Skin epidermis (tissue), 12 donors: ENCODE measurements around the gene ADAMTS12.

ENCODE experiments used
- H3K27ac ChIP-seq, 21 experiments: fragments of 200-600 bp; sonication (generic) in 11 of 21; one replicate each; pipeline ENCODE4 v1.5.0; 2020; ENCODE audit warnings: mild to moderate bottlenecking in 3 of 21, inconsistent platforms in 2 of 21, moderate library complexity in 2 of 21
- H3K4me3 ChIP-seq, 7 experiments: fragments of 200-600 bp; sonication (generic) in 2 of 7; one replicate each; pipeline ENCODE4 v1.5.0; 2020; ENCODE audit warnings: inconsistent platforms in 2 of 7, mild to moderate bottlenecking in 2 of 7, moderate library complexity in 1 of 7

Gene ADAMTS12

DNA sequence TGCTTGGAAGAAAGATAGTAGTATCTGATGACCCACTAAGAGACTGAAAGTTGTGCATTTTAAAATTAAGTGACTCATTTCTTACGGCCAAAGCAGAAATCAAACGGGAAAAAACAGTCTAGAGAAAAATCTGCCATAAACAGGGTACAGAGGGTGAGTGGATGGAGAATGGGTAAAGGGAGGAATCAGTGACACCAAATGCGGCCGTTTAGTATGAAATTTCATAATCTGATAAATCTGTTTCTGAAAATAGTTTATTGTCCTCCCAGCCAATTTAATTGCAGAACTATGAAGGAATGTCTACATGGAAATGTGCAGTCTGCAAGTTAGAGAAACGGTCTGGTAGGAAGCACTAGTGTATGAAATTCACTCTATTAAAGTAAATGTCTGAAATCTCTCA, 39.5 kb downstream of the ADAMTS12 start:
- Histone ChIP-seq H3K27ac (peak overlapping the region in 8 of 21 experiments; percentile 5 to 81 (median 20)), H3K4me3 (no peak overlapping the region)

DNA sequence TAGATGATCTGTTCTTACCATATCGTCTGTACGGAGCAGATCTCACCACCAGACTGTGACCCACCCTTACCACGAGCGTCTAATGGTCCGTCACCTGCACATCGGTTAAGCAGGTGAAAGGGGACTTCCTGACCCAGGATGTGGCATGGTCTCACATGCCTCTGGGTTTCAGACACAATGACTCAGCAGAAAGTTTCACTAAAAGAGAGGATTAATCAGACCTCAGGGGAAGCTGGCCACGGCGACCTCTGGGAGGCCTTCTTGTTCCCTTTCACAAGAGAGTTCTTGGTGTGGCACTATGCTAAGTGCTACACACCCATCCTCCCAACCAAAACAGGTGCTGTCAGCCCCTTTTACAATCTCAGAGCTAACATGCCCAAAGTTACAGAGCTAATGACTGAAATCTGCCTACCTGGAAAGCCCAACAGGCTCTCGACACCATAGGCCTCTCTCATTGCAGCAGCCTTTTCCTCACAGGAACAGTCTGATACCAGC, 41.6 kb downstream of the ADAMTS12 start:
- Histone ChIP-seq H3K4me3 (no peak overlapping the region), H3K27ac (peak overlapping the region in 2 of 21 experiments; percentile 7 to 81)

DNA sequence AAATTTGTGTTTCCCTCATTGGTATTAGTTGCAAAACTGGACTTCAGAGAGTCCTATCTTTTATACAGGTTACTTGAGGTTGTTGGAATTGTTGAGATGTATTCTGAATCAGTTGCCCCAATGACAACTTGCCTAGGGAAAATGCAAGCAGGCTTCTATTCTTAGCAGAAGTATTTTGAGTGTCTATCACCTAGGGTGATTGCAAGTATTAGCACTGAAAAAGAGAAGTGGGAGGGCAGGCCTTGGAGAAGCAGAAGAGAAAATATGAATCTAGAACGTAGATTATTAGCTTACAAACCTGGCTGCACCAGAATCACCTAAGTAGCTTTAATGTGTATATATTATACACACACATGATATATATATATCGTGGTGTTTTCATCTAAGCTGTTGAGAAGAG, 43.2 kb downstream of the ADAMTS12 start:
- H3K27ac ChIP-seq, result no peak overlapping the region
- H3K4me3 ChIP-seq, result no peak overlapping the region

DNA sequence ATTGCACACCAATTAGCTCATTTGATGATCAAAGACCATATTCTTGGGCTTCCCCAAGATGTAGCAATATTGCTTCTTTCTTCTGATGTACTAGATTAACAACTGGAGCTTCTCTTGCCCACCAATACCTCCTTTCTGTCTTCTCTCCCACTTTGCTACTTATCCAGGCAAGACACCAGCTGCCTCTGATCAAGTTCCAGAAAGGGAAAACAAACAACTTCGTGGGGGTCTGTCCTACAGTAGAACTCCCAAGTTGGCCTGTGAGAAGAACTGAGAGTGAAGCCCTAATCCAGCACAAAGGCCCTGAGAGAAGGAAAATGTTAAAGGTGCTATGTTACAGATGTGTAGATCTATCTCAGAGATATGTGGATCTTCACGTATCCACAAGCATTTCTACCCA, 44.9 kb downstream of the ADAMTS12 start:
- Histone ChIP-seq H3K4me3 (no peak overlapping the region), H3K27ac (no peak overlapping the region)

DNA sequence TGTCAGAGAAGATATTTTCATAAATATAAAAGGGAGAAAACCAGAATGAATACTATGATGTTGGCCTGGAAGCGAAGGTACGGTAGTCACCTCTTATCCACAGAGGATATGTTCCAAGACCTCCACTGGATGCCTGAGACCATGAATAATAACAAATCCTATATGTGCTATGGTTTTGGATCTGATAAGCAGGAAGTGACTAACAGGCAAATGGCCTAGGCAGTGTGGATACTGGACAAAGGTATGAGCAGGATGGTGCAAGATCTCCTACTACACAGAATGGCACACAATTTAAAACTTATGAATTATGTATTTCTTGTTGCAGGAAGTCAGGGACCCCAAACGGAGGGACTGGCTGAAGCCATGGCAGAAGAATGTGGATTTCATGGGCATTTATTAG, 48.2 kb downstream of the ADAMTS12 start:
- Histone ChIP-seq H3K4me3 (no peak overlapping the region), H3K27ac (no peak overlapping the region)

DNA sequence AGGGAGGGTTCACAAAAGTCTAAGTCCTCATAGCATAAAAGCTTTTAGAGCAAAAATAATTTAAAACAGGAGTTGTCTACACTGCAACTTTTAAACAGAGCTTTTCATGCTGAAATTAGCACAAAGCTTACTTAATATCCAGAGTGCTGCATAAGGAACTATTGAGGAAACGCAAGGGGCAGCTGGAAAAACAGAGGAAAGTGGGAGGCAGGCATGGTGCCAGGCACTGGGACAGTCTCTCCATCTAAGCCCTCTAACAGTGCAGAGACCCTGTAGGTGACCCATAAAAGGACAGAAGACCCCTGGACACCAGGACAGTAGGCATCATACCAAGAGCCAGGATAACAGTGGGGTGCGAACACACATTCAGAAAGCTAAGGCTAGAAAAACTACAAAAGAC, 49.3 kb downstream of the ADAMTS12 start:
- Histone ChIP-seq H3K4me3 (no peak overlapping the region), H3K27ac (no peak overlapping the region)

DNA sequence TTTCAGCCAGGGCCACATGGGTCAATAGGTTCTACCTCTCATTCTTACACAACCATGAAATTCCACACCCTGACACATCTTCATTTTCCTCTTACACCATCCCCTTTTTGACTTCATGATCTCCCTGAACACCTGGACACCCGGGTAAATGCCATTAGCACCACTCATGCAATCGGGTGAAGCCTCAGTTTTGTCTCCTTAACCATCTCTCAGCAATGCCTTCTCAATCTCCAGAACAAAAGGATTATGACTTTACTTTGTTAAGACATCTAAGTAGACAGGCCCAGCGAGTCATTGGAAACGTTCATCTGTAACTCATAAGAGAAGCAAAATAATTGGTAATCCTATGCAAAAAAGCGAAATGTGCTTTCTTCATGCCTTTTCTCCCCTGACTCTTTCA, 49.9 kb downstream of the ADAMTS12 start:
- Histone ChIP-seq H3K27ac (no peak overlapping the region), H3K4me3 (no peak overlapping the region)

DNA sequence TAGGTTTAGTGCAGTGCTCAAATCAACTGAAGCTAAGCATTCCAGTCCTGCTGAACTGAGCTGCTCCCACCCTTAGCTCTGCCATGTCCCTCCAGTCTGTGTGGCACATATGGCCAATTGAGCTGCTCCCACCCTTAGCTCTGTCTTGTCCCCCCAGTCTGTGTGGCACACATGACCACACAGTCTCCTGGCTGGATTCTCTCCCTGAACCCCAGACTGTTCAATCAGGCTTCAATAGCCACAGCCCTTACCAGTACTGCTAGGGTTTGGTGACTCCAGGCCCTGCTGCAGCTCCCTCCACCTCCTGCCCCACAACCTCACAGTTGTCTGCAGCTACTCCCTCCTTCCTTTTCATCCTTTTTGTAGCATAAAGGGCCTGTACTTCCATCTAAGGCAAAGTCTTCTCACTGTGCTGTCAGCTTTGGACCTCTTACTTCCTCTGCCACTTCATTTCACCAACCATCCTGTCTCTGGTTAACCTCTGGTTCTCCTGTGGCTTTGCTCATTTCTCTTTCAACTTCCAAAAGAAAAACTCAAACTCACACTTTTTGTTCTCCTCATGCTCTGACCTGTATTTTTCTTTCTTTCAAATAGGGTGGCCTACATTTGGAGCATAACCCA, 50.8 kb downstream of the ADAMTS12 start:
- Histone ChIP-seq H3K27ac (no peak overlapping the region), H3K4me3 (no peak overlapping the region)

DNA sequence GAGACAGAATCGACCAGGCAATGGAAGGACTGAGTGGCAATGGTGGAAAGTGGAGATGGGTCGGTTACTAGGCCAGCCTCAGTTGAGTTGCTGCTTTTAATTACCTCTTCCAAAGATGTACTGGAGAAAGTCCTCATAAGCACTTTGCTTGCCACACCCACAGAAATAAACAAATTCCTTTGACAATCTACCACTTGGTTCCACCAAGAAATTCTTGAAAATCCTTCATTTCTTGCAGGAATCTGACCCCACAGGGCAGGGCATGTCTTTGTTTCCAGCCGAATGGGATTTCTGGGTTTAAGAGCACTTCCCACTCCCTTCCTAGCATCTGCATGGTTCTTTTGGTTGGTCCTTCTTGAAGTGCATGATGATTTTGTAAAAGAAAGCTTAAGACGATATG, 54.5 kb downstream of the ADAMTS12 start:
- Histone ChIP-seq H3K4me3 (no peak overlapping the region), H3K27ac (no peak overlapping the region)

DNA sequence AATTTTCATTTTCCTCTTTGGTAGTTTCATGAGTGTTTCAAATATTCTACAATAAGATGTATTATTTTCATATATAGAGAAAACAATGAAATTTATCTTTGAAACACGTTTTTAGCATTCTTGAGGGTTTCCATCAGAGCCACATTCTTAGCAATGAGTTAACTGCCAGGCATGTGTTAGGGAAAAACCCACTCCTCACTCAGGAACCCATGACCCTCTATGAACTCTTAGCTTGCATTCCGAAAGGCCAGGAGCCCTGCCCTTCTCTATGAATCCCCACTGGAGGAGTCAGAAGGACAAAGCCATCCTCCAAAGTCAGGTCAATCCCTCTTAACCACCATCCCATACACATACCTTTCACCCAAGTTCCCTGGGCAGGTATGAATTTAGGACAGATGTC, 57.5 kb downstream of the ADAMTS12 start:
- H3K4me3 ChIP-seq, result no peak overlapping the region
- peak overlapping the region in 1 of 21 experiments; percentile 1 for H3K27ac ChIP-seq

DNA sequence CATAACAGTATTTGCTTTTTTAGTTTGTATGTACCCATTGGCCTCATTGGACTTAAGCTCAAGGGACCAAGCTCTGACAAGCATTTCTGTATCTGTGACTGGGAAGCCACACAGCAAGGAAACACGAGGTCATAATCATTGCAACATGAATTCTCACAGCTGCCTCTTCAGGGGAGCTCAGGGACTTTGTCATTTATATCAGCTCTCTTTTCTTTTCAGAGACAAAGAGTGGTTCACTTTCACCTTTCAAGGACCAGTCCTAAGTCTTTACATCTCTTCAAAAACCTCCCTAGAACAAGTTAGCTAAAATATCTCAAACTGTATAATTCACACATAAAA, 58.6 kb downstream of the ADAMTS12 start:
- H3K4me3 ChIP-seq, result no peak overlapping the region
- H3K27ac ChIP-seq, result peak overlapping the region in 1 of 21 experiments; percentile 1

DNA sequence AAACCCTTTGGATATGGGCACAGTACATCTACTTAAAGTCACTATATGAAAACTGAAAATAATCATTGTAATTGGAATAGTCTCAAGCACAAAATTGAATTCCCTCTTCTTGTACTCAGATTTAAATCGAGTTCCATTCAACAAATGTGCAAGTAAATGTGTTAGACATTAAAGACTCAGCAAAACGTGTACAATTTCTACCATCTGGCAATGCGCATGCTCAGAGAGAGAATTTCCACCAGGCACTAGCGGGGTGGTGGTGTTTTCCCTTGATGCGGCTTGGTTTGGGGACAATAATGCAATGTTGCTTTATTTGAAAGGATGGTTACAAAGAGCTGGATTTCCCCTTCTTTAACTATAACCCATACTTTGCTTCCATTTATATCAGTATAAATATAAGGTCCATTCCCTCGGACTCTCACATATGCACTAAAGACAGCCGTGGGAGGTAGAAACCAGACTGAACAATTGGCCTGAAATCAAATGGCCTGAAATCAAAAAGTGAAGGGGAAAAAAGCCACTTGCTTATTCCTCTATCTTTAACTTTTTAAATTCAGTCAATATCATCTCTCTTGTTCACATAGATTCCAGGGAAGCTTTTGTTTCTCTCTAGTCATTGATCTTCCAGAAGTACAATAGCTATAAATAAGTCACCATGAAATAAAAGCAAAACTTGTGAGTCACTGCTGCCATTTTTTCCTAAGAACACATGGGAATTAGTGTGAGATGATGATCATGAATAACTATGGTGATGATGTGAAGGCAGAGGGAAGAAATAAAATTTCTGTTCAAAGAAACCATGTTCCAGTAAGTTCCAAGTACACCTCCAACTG, 59.2 kb downstream of the ADAMTS12 start:
- Histone ChIP-seq H3K4me3 (no peak overlapping the region), H3K27ac (peak overlapping the region in 2 of 21 experiments; percentile 11 to 22)

DNA sequence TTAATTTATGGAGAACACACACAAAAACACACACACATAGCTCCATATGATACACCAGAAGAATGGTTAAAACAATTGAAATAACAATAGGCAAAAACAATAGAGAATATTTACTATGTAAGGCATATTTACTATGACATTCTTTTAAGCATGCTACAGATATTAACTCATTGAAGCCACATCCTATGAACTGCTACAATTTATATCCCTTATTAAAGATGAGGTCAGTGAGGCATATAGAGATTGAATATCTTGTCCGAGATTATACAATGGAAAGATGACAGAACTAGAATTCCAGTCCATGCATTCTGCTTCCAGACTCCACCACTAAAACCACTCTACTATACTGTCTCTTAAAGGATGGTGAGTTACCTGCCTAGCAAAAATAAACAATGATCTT, 60.7 kb downstream of the ADAMTS12 start:
- H3K27ac ChIP-seq, result no peak overlapping the region
- H3K4me3 ChIP-seq, result no peak overlapping the region

DNA sequence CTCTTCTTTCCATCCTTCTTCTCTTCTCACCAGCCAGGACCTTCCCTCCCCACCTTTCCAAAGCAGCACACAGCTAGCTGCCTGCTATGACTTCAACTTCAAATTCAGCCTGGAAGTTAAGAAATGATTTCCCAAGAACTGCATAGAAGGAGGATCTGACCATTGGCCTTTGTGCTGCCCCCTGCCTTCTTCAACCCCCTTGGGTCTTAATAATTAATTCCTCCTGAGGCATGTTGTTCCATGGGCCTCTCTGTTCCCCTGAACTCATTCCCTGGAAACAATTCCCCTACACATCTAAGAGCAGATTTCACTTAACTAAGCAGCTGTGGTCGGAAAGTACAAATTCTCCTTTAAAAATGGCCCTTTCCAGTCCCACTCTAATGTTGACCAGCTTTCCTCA, 62.4 kb downstream of the ADAMTS12 start:
- H3K27ac ChIP-seq, result peak overlapping the region in 4 of 21 experiments; percentile 3 to 47 (median 38)
- H3K4me3 ChIP-seq, result no peak overlapping the region

DNA sequence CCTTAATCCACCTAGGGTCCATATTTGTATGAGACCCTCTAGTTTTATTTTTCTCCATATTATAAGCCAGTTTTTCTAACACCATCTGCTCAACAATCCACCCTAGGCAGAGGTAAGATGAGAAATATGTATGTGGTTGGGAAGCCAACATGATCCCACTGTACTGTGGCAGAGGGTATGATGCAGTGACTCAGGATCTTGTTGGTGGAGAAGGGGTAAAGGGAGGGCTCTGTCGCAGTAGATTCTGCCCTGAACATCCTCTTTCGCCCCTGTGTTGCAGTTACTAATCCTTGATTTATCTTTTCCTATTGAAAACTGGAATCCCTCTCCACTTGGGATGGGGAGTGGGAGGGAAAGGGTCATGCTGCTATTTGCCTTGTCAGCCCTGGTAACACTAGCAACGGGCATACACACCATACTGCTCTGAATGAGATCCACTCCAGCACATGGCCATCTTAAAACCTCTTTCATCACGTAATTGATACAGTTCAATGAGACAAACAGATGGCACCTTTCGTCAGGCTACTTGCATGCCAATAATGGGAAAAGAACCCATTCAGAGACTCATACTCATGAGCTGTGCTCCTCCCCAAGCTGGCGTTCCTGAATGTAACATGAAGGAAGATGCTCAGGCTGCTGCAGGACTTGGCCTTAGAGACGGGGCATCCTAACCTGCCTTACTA, 63.0 kb downstream of the ADAMTS12 start:
- H3K27ac ChIP-seq, result peak overlapping the region in 4 of 21 experiments; percentile 4 to 47 (median 30)
- H3K4me3 ChIP-seq, result no peak overlapping the region

DNA sequence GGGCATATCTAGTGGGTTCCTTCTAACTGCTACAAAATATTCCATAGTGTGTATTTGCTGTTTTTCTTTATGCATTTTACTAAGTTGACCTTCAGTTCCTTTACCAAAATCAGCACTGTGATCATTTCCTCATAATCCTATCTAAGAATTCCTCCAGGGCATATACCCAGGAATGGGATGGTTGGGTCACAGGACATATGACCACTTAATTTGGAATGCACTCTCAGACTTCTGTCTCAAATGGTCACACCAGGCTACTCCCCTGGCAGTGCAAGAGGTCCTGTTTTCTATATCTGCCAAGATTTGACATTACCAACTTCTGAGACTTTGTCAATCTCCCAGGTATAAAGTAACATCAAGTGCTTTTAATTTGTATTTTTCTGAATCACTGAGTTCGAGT, 63.9 kb downstream of the ADAMTS12 start:
- H3K27ac ChIP-seq, result peak overlapping the region in 1 of 21 experiments; percentile 18
- H3K4me3 ChIP-seq, result no peak overlapping the region

DNA sequence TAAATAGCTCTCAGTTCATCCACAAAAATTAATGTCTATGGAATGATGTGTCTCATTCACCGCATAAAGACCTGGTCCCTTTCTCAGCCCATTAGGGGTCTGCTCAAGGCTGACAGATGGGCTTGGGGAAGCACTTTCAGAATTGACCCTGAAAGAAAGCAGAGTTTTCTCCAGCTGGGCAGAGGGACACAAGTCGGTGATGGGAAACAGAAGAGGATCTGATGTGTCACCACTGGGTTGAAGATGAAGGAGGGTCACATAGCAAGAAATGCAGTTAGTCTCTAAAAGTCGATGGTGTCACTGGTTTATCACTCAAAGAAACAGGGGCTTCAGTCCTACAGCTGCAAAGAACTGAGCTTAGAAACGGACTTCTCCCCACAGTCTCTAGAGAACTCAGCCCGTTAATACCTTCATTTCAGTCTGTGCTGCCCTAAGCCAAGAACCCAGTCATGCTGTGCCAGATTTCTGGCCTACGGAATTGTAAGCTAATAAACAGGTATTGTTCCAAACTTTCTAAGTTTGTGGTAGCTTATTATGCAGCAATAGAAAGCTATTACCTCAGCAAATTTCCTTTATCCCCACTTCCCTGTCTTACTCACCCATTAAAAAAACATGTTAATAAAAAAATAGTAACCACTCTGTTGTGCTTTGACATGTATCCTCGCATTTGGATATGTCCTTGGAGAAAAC, 64.6 kb downstream of the ADAMTS12 start:
- Histone ChIP-seq H3K27ac (no peak overlapping the region), H3K4me3 (no peak overlapping the region)

DNA sequence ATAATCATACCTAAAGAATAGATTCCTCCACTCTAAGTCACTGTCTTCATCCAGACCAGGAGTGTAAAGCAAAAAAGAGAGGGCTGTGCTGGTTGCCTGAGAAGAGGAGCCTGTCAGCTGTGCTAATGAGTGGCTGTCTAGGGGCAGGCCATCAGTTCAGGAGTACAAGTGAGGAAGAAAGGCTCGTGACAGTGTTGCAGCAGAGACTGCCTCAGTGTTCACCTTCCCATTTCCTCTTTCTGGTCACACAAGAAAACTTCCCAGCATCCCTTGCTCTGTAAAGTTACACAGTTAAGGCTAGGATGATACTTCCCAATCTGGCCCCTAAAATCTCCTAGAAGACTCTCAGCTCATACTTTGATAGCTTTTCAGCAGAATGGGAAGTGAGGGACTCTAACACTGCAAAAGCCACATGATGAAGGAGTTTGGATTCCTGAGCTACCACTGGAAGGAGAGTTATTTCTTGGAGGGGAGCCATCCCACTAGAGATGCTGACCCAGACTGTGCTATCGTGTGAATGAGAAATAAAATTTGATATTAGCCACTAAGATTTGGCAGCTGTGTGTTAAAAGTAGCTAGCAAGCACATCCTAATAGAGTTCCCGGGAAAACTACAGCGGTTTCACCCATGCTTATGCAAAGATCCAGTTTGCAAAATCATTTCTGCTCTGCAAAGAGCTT, 67.1 kb downstream of the ADAMTS12 start:
- Histone ChIP-seq H3K27ac (peak overlapping the region in 5 of 21 experiments; percentile 31 to 65 (median 52)), H3K4me3 (no peak overlapping the region)

DNA sequence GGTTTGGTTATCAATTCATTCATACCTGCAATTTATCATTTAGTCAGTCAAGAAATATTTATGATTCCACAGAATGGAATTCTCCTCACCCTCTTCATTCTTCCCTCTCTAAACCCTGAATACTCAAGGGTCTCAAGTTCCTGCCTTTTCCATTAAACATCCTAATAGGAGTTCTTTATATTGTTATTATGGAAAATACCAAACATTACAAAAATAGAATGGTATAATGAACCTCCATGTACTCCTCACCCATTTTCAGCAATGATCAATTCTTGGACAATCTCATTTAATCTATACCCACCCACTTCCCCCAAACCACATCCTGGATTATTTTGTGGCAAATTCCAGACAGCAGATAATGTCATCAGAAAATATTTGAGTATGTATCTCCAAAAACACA, 74.5 kb downstream of the ADAMTS12 start:
- Histone ChIP-seq H3K27ac (no peak overlapping the region), H3K4me3 (no peak overlapping the region)

DNA sequence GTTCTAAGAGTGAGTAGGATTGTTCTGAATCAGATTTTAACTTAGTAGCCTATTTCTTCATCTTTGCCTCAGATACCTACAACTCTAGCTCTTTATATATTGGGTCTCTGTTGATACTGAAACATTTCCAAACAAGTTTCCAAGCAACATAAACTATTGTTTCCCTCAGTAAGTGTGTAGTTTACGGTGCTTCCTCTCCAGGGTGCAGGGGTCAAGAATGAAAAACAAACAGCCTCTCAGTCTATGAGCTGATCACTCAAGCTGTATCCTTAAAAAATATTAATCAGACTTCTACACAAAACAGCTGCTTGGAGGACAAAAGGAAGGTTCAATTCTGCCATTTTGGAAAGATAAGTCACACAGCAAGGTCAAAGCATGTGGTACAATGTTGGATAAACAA, 75.0 kb downstream of the ADAMTS12 start:
- Histone ChIP-seq H3K4me3 (no peak overlapping the region), H3K27ac (no peak overlapping the region)
